GM19025 (cell line): Measurements from ENCODE around the gene TMEM175.

Source experiments
- ATAC-seq: cut with Tn5 transposase; IDR thresholded peaks from one replicate; pipeline ENCODE4 v1.9.1; 2021; ENCODE audit warnings: mild to moderate bottlenecking, low read depth, moderate library complexity; ENCODE audit not compliant: unreplicated experiment

The TMEM175 gene

GRCh38 chr4:898869-899555 lies 33.2 kb upstream of the TMEM175 start:
- ATAC-seq, result no peak

GRCh38 chr4:899556-899906 lies 32.7 kb upstream of the TMEM175 start:
- ATAC-seq, result no peak

- no peak for ATAC-seq
Observed at GRCh38 chr4:900073-900472, 32.2 kb upstream of the TMEM175 start.

- no peak for ATAC-seq
Observed at GRCh38 chr4:900721-901120, 31.5 kb upstream of the TMEM175 start.

- no peak for ATAC-seq
Observed at GRCh38 chr4:901192-901910, 30.9 kb upstream of the TMEM175 start.

- ATAC-seq, result no peak
Observed at GRCh38 chr4:903066-904046, 28.9 kb upstream of the TMEM175 start.

GRCh38 chr4:905485-906338 lies 26.5 kb upstream of the TMEM175 start:
- no peak for ATAC-seq

GRCh38 chr4:906339-907102 lies 25.7 kb upstream of the TMEM175 start:
- no peak for ATAC-seq

- no peak for ATAC-seq
Observed at GRCh38 chr4:907103-907400, 25.2 kb upstream of the TMEM175 start.

GRCh38 chr4:907691-908425 lies 24.4 kb upstream of the TMEM175 start:
- ATAC-seq, result no peak

GRCh38 chr4:909131-909571 lies 23.1 kb upstream of the TMEM175 start:
- no peak for ATAC-seq

GRCh38 chr4:909821-910220 lies 22.4 kb upstream of the TMEM175 start:
- ATAC-seq, result no peak

- no peak for ATAC-seq
Observed at GRCh38 chr4:910366-911091, 21.7 kb upstream of the TMEM175 start.

- no peak for ATAC-seq
Observed at GRCh38 chr4:911221-911751, 21.0 kb upstream of the TMEM175 start.

- ATAC-seq, result no peak
Observed at GRCh38 chr4:911871-912490, 20.3 kb upstream of the TMEM175 start.

- ATAC-seq, result no peak
Observed at GRCh38 chr4:912548-913279, 19.5 kb upstream of the TMEM175 start.

- no peak for ATAC-seq
Observed at GRCh38 chr4:913280-913618, 19.0 kb upstream of the TMEM175 start.
